GM12891 (cell line): ENCODE data around the gene FOXE1.

Experiments used
- PAX5 ChIP-seq: IDR thresholded peaks from 2 replicates; pipeline ENCODE4 v1.6.1; 2011; ENCODE audit warnings: low read length, moderate library complexity, mild to moderate bottlenecking; ENCODE audit not compliant: insufficient read depth, severe bottlenecking
- POLR2A ChIP-seq: IDR thresholded peaks from 2 replicates; pipeline ENCODE4 v1.6.1; 2011; ENCODE audit warnings: low read depth, low read length, control low read depth
- POLR2AphosphoS5 ChIP-seq: IDR thresholded peaks from 2 replicates; pipeline ENCODE4 v1.6.1; 2011; ENCODE audit warnings: low read depth, low read length, control low read depth
- SPI1 ChIP-seq: IDR thresholded peaks from 2 replicates; pipeline ENCODE4 v1.6.1; 2011; ENCODE audit warnings: low read depth, low read length, control low read depth
- TAF1 ChIP-seq: IDR thresholded peaks from 2 replicates; pipeline ENCODE4 v1.6.1; 2011; ENCODE audit warnings: low read depth, low read length, control low read depth

GRCh38 chr9:97857606-97858392, 4.8 kb downstream of the FOXE1 start:
- no peak for TF ChIP-seq PAX5
- no peak for TF ChIP-seq TAF1
- TF ChIP-seq POLR2AphosphoS5 = no peak
- TF ChIP-seq SPI1 = no peak
- no peak for TF ChIP-seq POLR2A
